ENCODE measurements around the gene CAMK2A.

DNA sequence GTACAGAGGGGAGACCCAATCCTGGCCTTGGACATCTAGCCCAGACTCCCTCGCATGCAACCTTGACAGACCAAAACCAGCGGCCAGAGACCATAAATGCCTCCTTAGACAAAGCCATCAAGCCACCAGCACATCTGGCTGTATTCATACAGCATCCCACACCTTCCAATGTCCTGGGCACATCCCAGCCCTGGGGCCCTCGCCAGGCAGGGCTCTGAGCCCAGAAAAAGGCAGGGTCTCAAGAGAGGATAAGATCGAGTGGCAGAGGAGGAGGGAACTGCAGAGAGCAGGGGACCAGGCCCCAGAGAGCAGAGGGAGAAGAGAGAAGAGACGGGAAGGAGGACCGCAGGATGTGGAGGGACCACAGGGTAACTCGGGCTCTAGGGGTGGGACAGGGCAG lies 45.4 kb downstream of the CAMK2A start:
- TF ChIP-seq, protein P1, sequence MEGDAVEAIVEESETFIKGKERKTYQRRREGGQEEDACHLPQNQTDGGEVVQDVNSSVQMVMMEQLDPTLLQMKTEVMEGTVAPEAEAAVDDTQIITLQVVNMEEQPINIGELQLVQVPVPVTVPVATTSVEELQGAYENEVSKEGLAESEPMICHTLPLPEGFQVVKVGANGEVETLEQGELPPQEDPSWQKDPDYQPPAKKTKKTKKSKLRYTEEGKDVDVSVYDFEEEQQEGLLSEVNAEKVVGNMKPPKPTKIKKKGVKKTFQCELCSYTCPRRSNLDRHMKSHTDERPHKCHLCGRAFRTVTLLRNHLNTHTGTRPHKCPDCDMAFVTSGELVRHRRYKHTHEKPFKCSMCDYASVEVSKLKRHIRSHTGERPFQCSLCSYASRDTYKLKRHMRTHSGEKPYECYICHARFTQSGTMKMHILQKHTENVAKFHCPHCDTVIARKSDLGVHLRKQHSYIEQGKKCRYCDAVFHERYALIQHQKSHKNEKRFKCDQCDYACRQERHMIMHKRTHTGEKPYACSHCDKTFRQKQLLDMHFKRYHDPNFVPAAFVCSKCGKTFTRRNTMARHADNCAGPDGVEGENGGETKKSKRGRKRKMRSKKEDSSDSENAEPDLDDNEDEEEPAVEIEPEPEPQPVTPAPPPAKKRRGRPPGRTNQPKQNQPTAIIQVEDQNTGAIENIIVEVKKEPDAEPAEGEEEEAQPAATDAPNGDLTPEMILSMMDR (IDR thresholded peaks at IDR 0.05) = no peak
- TF ChIP-seq POLR2A (IDR thresholded peaks at IDR 0.05) = no peak
- no peak for TF ChIP-seq POLR2AphosphoS5 (IDR thresholded peaks at IDR 0.05)

All from transverse colon (tissue), 4 donors.